Subcutaneous adipose tissue (tissue), 4 donors: ENCODE results near the gene HIPK3. TPM values are rescaled to one million over a fixed set of nuclear protein-coding genes. Genes with fewer than 3 reads are reported as not detected.

ENCODE experiments used
- CTCF ChIP-seq: fragments of 450-650 bp; IDR thresholded peaks from one replicate; pipeline ENCODE4 v1.5.1; 2016; ENCODE audit warnings: low read depth, mild to moderate bottlenecking, control low read depth, antibody characterized with exemption, moderate library complexity
- total RNA-seq, 4 donors: library from RNA; depleted of rRNA; stranded (reverse); fragments of >200 nt; gene quantifications; one replicate each; pipeline ENCODE4 v1.1.0, GENCODE V29; 2016

HIPK3 gene
- total RNA-seq, 4 donors from 2014 or later: 243 to 401 (median 307) TPM

GRCh38 chr11:33350287-33350686 lies 93.1 kb downstream of the HIPK3 start:
- no peak for TF ChIP-seq CTCF

GRCh38 chr11:33358150-33358831 lies 101.1 kb downstream of the HIPK3 start:
- TF ChIP-seq CTCF: no peak

GRCh38 chr11:33360642-33361041 lies 103.5 kb downstream of the HIPK3 start:
- TF ChIP-seq CTCF: no peak

- no peak for TF ChIP-seq CTCF
Observed at GRCh38 chr11:33362051-33362910, 105.1 kb downstream of the HIPK3 start.

- TF ChIP-seq CTCF: no peak
Observed at GRCh38 chr11:33366918-33367317, 109.7 kb downstream of the HIPK3 start.

GRCh38 chr11:33368931-33369330 lies 111.8 kb downstream of the HIPK3 start:
- no peak for TF ChIP-seq CTCF

GRCh38 chr11:33373636-33374035 lies 116.5 kb downstream of the HIPK3 start:
- no peak for TF ChIP-seq CTCF
